ENCODE data around the gene MTRR. TPM values are rescaled to one million over a fixed set of nuclear protein-coding genes. Genes with fewer than 3 reads are reported as not detected.

Gene MTRR
- total and polyA plus RNA-seq, 10 donors: 13.8 to 66.3 (median 43.9) TPM

DNA sequence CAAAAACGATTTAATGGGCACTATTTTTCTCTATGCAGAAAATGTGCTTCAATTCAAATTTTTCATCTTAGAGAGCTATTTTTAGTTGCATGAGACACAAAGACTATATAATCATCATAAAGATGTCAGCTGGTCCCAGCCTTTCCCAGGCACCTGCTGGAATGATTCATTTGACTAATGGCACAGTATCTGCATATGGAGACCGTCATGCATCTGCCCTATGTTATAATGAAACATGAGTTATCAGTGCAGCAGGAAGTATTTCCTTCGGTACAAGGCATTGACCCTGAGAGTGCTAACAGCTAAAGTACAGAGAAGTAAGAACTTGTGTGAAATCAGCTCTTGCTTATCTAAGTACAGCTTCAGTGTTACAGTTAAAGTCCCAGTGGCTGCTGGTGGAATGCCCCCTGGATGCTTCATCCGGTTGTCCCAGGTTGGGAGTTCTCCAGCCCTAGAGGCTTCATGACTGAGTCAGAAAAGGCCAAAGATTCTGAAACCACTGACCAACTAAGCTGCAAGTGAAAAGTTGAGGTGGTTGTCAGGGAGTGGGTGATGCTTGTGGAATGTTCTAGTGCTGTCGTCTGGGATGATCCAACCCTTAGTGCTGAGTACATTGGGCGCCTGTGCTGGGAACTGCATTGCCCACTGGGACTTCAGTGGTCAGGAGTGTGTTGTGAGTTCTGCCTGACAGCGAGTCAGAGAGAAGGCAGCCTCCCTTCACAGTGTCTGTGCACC, 57.2 kb downstream of the MTRR start:
- DNase-seq: no peak
- Histone ChIP-seq H3K27me3 (replicated peaks in 1 of 7) (peaks cover 0 to 2% (median 0%) of the 10 kb centered on the region in 7 donors), H3K4me3 (no peak overlapping the region), H3K4me1 (peaks cover 0 to 8% (median 2%) of the 10 kb centered on the region in 6 donors), H3K27ac (no peak overlapping the region), H3K36me3 (no peaks in the 10 kb centered on the region), H3K9me3 (no peaks in the 10 kb centered on the region)
- TF ChIP-seq, protein P1, sequence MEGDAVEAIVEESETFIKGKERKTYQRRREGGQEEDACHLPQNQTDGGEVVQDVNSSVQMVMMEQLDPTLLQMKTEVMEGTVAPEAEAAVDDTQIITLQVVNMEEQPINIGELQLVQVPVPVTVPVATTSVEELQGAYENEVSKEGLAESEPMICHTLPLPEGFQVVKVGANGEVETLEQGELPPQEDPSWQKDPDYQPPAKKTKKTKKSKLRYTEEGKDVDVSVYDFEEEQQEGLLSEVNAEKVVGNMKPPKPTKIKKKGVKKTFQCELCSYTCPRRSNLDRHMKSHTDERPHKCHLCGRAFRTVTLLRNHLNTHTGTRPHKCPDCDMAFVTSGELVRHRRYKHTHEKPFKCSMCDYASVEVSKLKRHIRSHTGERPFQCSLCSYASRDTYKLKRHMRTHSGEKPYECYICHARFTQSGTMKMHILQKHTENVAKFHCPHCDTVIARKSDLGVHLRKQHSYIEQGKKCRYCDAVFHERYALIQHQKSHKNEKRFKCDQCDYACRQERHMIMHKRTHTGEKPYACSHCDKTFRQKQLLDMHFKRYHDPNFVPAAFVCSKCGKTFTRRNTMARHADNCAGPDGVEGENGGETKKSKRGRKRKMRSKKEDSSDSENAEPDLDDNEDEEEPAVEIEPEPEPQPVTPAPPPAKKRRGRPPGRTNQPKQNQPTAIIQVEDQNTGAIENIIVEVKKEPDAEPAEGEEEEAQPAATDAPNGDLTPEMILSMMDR (IDR thresholded peaks at IDR 0.05 in 8 of 11, conservative IDR thresholded peaks at IDR 0.05 in 3 of 11): no peak
- TF ChIP-seq POLR2A (IDR thresholded peaks at IDR 0.05) (no peak), POLR2AphosphoS5 (IDR thresholded peaks at IDR 0.05) (no peak)
- 46 to 73% (median 65%) methylated on average over 7 of the region's 7 CpGs for WGBS, 5 donors
- intact Hi-C loops (cut with DNase I; ENCODE audit: low total_unique reads): no loop called here

DNA sequence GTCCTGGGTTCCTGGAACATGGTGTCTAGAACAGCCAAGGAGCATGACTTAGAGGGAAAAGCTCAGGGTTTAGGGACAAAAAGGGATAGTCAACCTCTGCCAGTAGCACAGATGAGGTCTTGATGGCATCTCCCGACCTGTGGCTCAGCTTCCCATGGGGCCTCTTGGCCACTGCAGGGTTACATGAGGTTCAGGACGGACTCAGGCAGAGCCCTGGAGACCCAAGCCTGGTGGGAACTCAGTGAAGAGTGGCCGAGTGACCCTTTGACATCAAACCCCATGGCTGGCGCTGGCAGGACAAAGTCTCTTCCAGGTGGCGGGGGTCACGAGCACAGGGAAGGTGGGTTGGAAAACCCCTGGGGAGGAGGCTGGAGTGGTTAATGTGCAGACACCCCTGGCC, 57.8 kb downstream of the MTRR start:
- intact Hi-C loops (cut with DNase I; ENCODE audit: low total_unique reads): no loop called here
- Histone ChIP-seq H3K4me1 (peaks cover 0 to 8% (median 2%) of the 10 kb centered on the region in 6 donors), H3K4me3 (no peak overlapping the region), H3K27ac (no peak overlapping the region), H3K27me3 (replicated peaks in 1 of 7) (peaks cover 0 to 2% (median 0%) of the 10 kb centered on the region in 7 donors), H3K36me3 (no peaks in the 10 kb centered on the region), H3K9me3 (peaks cover 0 to 3% (median 0%) of the 10 kb centered on the region in 8 donors)
- WGBS, 5 donors: 78 to 95% (median 83%) methylated on average over 3 to 6 of the region's 6 CpGs
- TF ChIP-seq POLR2A (IDR thresholded peaks at IDR 0.05): no peak
- TF ChIP-seq, protein P1 (IDR thresholded peaks at IDR 0.05 in 8 of 11, conservative IDR thresholded peaks at IDR 0.05 in 3 of 11): no peak
- no peak for TF ChIP-seq POLR2AphosphoS5 (IDR thresholded peaks at IDR 0.05)
- no peak for DNase-seq

DNA sequence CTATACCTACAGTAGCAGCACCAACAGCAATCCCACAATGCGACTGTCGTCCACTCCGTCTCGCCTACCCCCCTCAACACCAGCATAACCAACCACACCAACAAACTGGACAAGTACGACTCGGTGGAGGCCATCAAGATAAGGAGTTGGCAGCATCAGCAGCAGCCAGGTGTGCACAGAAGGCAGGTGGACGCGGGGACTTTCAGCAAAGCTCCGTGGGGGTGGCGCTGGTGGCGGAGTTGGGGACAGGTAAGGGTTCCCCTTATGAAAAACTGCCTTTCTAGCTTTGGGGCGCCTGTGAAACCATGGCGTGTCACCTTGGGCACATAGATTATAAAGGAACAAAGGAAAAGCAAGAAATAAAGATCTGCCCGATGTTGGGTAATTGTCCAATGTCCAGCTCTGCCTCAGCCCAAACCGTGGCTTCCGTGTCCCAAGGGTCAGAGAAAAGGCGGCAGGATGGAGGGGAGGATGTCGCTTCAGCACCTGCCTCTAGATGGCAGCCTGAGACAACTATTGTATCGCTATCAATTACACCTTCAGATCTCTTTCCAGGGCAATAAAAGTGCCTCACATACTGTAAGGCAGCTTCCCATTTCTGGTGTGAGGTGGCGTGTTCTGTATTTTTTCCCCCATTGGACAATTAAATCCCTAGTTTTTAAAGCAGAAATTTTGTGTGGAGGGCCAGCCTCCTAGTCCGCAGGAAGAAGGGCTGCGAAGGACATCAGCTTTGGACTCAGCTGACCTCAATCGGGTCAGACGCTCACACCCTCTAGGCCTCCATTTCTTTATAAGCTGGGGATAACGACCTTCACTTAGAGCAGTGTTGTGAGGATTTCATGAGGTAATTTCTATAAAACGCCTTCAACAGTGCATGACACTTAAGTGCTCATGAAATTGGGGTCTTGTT, 58.8 kb downstream of the MTRR start:
- DNase-seq: no peak
- Histone ChIP-seq H3K27me3 (replicated peaks in 1 of 7) (peaks cover 0 to 2% (median 0%) of the 10 kb centered on the region in 7 donors), H3K9me3 (peaks cover 0 to 8% (median 0%) of the 10 kb centered on the region in 8 donors), H3K36me3 (no peaks in the 10 kb centered on the region), H3K4me3 (no peak overlapping the region), H3K4me1 (peaks cover 0 to 8% (median 2%) of the 10 kb centered on the region in 6 donors), H3K27ac (no peak overlapping the region)
- WGBS, 5 donors: 51 to 60% (median 52%) methylated on average over 26 of the region's 26 CpGs
- TF ChIP-seq, protein P1 (IDR thresholded peaks at IDR 0.05 in 8 of 11, conservative IDR thresholded peaks at IDR 0.05 in 3 of 11): peak; percentile 43 to 82 (median 71)
- TF ChIP-seq POLR2A (IDR thresholded peaks at IDR 0.05): no peak
- intact Hi-C loops (cut with DNase I; ENCODE audit: low total_unique reads): no loop called here

DNA sequence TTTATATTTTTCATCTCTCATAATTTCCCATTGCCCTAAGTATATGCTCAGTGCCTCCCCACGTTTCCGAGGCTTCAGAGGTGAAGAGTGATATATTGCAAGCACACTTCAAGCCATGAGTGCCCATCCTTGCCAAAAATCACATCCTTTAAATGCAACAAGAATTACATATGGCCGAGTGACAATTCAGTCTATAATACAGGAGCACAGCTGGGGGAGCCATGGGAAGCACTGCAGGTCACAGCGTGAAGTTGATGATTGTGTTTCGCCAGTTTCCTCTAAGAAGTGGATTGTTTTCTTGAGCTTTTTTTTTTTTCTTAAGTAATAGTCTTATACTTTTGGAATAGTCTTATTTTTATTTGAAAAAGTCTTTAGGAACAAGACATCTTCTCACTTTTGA, 61.1 kb downstream of the MTRR start:
- no peak overlapping the region for H3K4me3 ChIP-seq
- no peak overlapping the region for H3K27ac ChIP-seq
- H3K27me3 ChIP-seq (replicated peaks in 1 of 7): peaks cover 0 to 2% (median 0%) of the 10 kb centered on the region in 7 donors
- TF ChIP-seq POLR2A (IDR thresholded peaks at IDR 0.05) (no peak), POLR2AphosphoS5 (IDR thresholded peaks at IDR 0.05) (no peak)
- TF ChIP-seq, protein P1 (IDR thresholded peaks at IDR 0.05 in 8 of 11, conservative IDR thresholded peaks at IDR 0.05 in 3 of 11): no peak
- no peaks in the 10 kb centered on the region for H3K36me3 ChIP-seq
- whole genome bisulfite sequencing, 5 donors: 74 to 82% (median 77%) methylated on average over 5 of the region's 5 CpGs
- H3K9me3 ChIP-seq: peaks cover 0 to 8% (median 0%) of the 10 kb centered on the region in 8 donors
- H3K4me1 ChIP-seq: peaks cover 0 to 8% (median 2%) of the 10 kb centered on the region in 6 donors
- intact Hi-C loops (cut with DNase I; ENCODE audit: low total_unique reads): no loop called here
- no peak for DNase-seq

Measured in spleen (tissue), 11 donors.